H9 (cell line): Measurements from ENCODE around the gene DPF3. TPM values are rescaled to one million over a fixed set of nuclear protein-coding genes. Genes with fewer than 3 reads are reported as not detected.

Experiments
- DNase-seq: peaks from one replicate; pipeline ENCODE4 v3.0.0-alpha.2; 2017
- H2AFZ ChIP-seq: one replicate; pipeline ENCODE4 v1.6.1; 2013; ENCODE audit warnings: mild to moderate bottlenecking, low read length, control low read depth, moderate library complexity
- H2AK5ac ChIP-seq: 2 replicates; pipeline ENCODE4 v1.6.1; 2013; ENCODE audit warnings: low read length, control low read depth, mixed read lengths; ENCODE audit not compliant: insufficient read length
- H2BK120ac ChIP-seq: one replicate; pipeline ENCODE4 v1.6.1; 2013; ENCODE audit warnings: low read depth, mild to moderate bottlenecking, low read length, control low read depth, inconsistent platforms; ENCODE audit not compliant: poor library complexity, severe bottlenecking
- H2BK12ac ChIP-seq: 2 replicates; pipeline ENCODE4 v1.6.1; 2013; ENCODE audit warnings: low read length, control low read depth, mixed read lengths, low read depth; ENCODE audit not compliant: insufficient read length
- H2BK15ac ChIP-seq: 2 replicates; pipeline ENCODE4 v1.6.1; 2013; ENCODE audit warnings: low read depth, low read length, control low read depth
- H2BK20ac ChIP-seq: one replicate; pipeline ENCODE4 v1.6.1; 2013; ENCODE audit warnings: low read depth, mild to moderate bottlenecking, low read length, control low read depth, inconsistent platforms; ENCODE audit not compliant: poor library complexity, severe bottlenecking
- H2BK5ac ChIP-seq: 2 replicates; pipeline ENCODE4 v1.6.1; 2013; ENCODE audit warnings: low read length, control low read depth, mixed read lengths; ENCODE audit not compliant: insufficient read length
- H3K14ac ChIP-seq: 2 replicates; pipeline ENCODE4 v1.6.1; 2013; ENCODE audit warnings: low read length, control low read depth; ENCODE audit not compliant: insufficient read depth
- H3K18ac ChIP-seq: 2 replicates; pipeline ENCODE4 v1.6.1; 2013; ENCODE audit warnings: low read depth, mild to moderate bottlenecking, mixed read lengths, low read length, control low read depth; ENCODE audit not compliant: insufficient read length
- H3K23ac ChIP-seq: 2 replicates; pipeline ENCODE4 v1.6.1; 2013; ENCODE audit warnings: low read length, control low read depth, mixed read lengths, low read depth; ENCODE audit not compliant: insufficient read length
- H3K23me2 ChIP-seq: 2 replicates; pipeline ENCODE4 v1.6.1; 2013; ENCODE audit warnings: low read depth, mild to moderate bottlenecking, mixed read lengths, low read length, control low read depth; ENCODE audit not compliant: insufficient read length, poor library complexity, severe bottlenecking
- H3K27ac ChIP-seq: 2 replicates; pipeline ENCODE4 v1.5.1; 2013; ENCODE audit warnings: low read length, control low read depth, mixed read lengths, low read depth; ENCODE audit not compliant: insufficient read length
- H3K27me3 ChIP-seq: 2 replicates; pipeline ENCODE4 v1.6.1; 2013; ENCODE audit warnings: low read length, control low read depth, inconsistent platforms; ENCODE audit not compliant: insufficient read depth
- H3K4ac ChIP-seq: 2 replicates; pipeline ENCODE4 v1.6.1; 2013; ENCODE audit warnings: low read depth, mild to moderate bottlenecking, control low read depth, inconsistent platforms, low read length, moderate library complexity
- H3K4me1 ChIP-seq: 2 replicates; pipeline ENCODE4 v1.6.1; 2013; ENCODE audit warnings: low read length, control low read depth, inconsistent platforms; ENCODE audit not compliant: insufficient read depth
- H3K4me2 ChIP-seq: 2 replicates; pipeline ENCODE4 v1.6.1; 2013; ENCODE audit warnings: low read length, control low read depth, mixed read lengths; ENCODE audit not compliant: insufficient read length, insufficient read depth
- H3K56ac ChIP-seq: 2 replicates; pipeline ENCODE4 v1.6.1; 2013; ENCODE audit warnings: low read depth, mild to moderate bottlenecking, mixed read lengths, low read length, control low read depth; ENCODE audit not compliant: insufficient read length
- H3K79me1 ChIP-seq: 2 replicates; pipeline ENCODE4 v1.6.1; 2013; ENCODE audit warnings: low read depth, mild to moderate bottlenecking, moderate library complexity, low read length, control low read depth, inconsistent platforms; ENCODE audit not compliant: insufficient read depth, poor library complexity, severe bottlenecking
- H3K79me2 ChIP-seq: 2 replicates; pipeline ENCODE4 v1.6.1; 2013; ENCODE audit warnings: low read length, control low read depth, inconsistent platforms; ENCODE audit not compliant: insufficient read depth
- H3K9ac ChIP-seq: 2 replicates; pipeline ENCODE4 v1.6.1; 2013; ENCODE audit warnings: low read length, control low read depth, mixed read lengths; ENCODE audit not compliant: insufficient read length; ENCODE audit errors: extremely low read depth
- H3K9me3 ChIP-seq: one replicate; pipeline ENCODE4 v1.6.1; 2013; ENCODE audit warnings: low read depth, low read length, inconsistent platforms; ENCODE audit not compliant: control insufficient read depth
- H3T11ph ChIP-seq: one replicate; pipeline ENCODE4 v1.6.1; 2013; ENCODE audit warnings: mild to moderate bottlenecking, low read length, control low read depth, inconsistent platforms
- H4K20me1 ChIP-seq: one replicate; pipeline ENCODE4 v1.6.1; 2013; ENCODE audit not compliant: control insufficient read depth, insufficient read length, insufficient read depth
- H4K5ac ChIP-seq: 2 replicates; pipeline ENCODE4 v1.6.1; 2013; ENCODE audit warnings: low read depth, mild to moderate bottlenecking, mixed read lengths, low read length, control low read depth; ENCODE audit not compliant: insufficient read length
- H4K8ac ChIP-seq: replicated peaks from 2 replicates; pipeline ENCODE4 v1.6.1; 2013; ENCODE audit warnings: low read length, control low read depth, mixed read lengths, low read depth; ENCODE audit not compliant: insufficient read length
- H4K91ac ChIP-seq: 2 replicates; pipeline ENCODE4 v1.6.1; 2013; ENCODE audit warnings: low read depth, mild to moderate bottlenecking, moderate library complexity, mixed read lengths, low read length, control low read depth; ENCODE audit not compliant: insufficient read length
- H3K27ac Mint-ChIP-seq, 3 experiments: 2 replicates in 2 of 3; 3 replicates in 1 of 3; pipeline ENCODE4 v1.8.0; 2020 to 2021; ENCODE audit warnings: mixed read lengths in 3 of 3, mild to moderate bottlenecking in 1 of 3, moderate library complexity in 1 of 3
- H3K27me3 Mint-ChIP-seq: 2 replicates; pipeline ENCODE4 v1.8.0; 2021; ENCODE audit warnings: low read depth, mild to moderate bottlenecking, moderate library complexity, mixed read lengths
- H3K36me3 Mint-ChIP-seq, 3 experiments: 2 replicates in 2 of 3; 3 replicates in 1 of 3; pipeline ENCODE4 v1.8.0; 2020 to 2021; ENCODE audit warnings: low read depth in 3 of 3, mixed read lengths in 3 of 3; ENCODE audit not compliant: insufficient read depth in 1 of 3
- H3K4me1 Mint-ChIP-seq, 2 experiments: 2 replicates each; pipeline ENCODE4 v1.8.0; 2020; ENCODE audit warnings: mixed read lengths in 2 of 2
- H3K4me3 Mint-ChIP-seq, 2 experiments: 2 replicates in 1 of 2; 3 replicates in 1 of 2; pipeline ENCODE4 v1.8.0; 2020 to 2021; ENCODE audit warnings: mild to moderate bottlenecking in 2 of 2, mixed read lengths in 2 of 2, moderate library complexity in 1 of 2
- H3K9me3 Mint-ChIP-seq, 2 experiments: 2 replicates in 1 of 2; 3 replicates in 1 of 2; pipeline ENCODE4 v1.8.0; 2020; ENCODE audit warnings: mild to moderate bottlenecking in 2 of 2, mixed read lengths in 2 of 2, moderate library complexity in 1 of 2
- WGBS: extraction: QIAGEN DNeasy Blood & Tissue Kit; methylation state at CpG from one replicate; pipeline ENCODE4 v1.1.7; 2013; ENCODE audit warnings: missing lambda C conversion rate, low lambda C conversion rate, mixed read lengths; ENCODE audit not compliant: insufficient read length; ENCODE audit errors: extremely low coverage; 5-methylcytosine and 5-hydroxymethylcytosine counted together
- total RNA-seq: library from RNA; stranded (reverse); gene quantifications from 2 replicates; pipeline ENCODE4 v1.2.1, GENCODE V29; 2021
- TF ChIP-seq, protein P1 (sequence below): fragments of 200-600 bp; sonication (generic); conservative IDR thresholded peaks from 3 replicates; pipeline ENCODE4 v1.8.0; 2021; ENCODE audit warnings: antibody characterized with exemption, mild to moderate bottlenecking

The DPF3 gene
- total RNA-seq, 1 experiment from 2014 or later: not detected

DNA sequence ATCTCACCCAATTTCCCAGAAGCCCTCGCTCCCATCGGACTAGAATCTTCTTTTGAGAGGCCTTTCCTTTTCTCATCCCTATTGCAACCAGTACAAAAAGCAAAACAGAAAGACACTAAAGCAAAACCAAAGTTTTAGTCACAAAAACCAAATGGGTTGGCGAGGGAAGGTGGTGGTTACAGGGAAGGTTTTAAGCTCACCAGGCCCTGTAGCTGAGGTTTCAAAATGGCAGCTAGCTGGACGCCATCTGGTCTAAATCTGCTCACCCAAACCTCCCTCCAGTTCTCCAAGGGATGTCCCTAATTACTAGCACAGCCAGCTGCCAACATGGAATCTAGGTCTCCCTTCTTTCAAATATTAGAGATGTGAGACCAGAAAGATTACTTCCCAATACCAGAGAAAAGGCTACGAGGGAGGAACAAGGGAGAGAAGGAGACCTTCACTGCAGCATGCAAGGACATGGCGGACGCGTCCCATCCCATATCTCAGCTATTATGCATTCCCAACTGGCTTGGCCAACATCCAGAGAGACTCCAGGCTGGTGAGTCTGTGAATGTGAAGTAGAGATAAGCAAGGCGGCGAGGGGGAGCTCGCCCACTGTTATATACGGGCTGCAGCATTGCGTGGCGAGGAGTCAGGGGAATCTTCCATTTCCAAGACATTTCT lies 70.8 kb downstream of the DPF3 start:
- H3K36me3 Mint-ChIP-seq: peaks cover 0 to 7% (median 0%) of the 10 kb centered on the region in 3 experiments; a peak in 3 of 7 replicates
- H2BK5ac ChIP-seq: no peak overlapping the region
- peaks cover 7% of the 10 kb centered on the region for H3K27me3 Mint-ChIP-seq
- no peaks in the 10 kb centered on the region for H3K9me3 ChIP-seq
- H3K4me1 Mint-ChIP-seq: peaks cover 5 to 13% of the 10 kb centered on the region in 2 experiments; a peak in 3 of 4 replicates
- H3K9me3 Mint-ChIP-seq: peaks cover 6 to 11% of the 10 kb centered on the region in 2 experiments
- no peak overlapping the region for H2AFZ ChIP-seq
- no peak overlapping the region for H2BK12ac ChIP-seq
- H3K27ac ChIP-seq: no peak overlapping the region
- H3K14ac ChIP-seq: no peak overlapping the region
- H3K4me1 ChIP-seq: no peaks in the 10 kb centered on the region; the same call in 1 of the 2 replicates
- no peaks in the 10 kb centered on the region for H4K20me1 ChIP-seq
- H3K23me2 ChIP-seq: no peaks in the 10 kb centered on the region
- H2BK120ac ChIP-seq: no peak overlapping the region
- H3K4me2 ChIP-seq: no peak overlapping the region
- H3K79me1 ChIP-seq: no peaks in the 10 kb centered on the region
- no peak overlapping the region for H3K56ac ChIP-seq
- no CpG with 5 or more reads among the region's 14 CpGs for WGBS
- H4K8ac ChIP-seq: no peak overlapping the region
- no peak overlapping the region for H4K5ac ChIP-seq
- no peak overlapping the region for H3K4ac ChIP-seq
- H2BK15ac ChIP-seq: no peak overlapping the region
- H3K18ac ChIP-seq: no peak overlapping the region
- no peak overlapping the region for H3K23ac ChIP-seq
- no peak overlapping the region for H3K4me3 Mint-ChIP-seq
- no peaks in the 10 kb centered on the region for H3K27me3 ChIP-seq
- H3K79me2 ChIP-seq: no peaks in the 10 kb centered on the region
- no peak for DNase-seq
- H3K27ac Mint-ChIP-seq: no peak overlapping the region
- no peak overlapping the region for H3K9ac ChIP-seq
- TF ChIP-seq, protein P1, sequence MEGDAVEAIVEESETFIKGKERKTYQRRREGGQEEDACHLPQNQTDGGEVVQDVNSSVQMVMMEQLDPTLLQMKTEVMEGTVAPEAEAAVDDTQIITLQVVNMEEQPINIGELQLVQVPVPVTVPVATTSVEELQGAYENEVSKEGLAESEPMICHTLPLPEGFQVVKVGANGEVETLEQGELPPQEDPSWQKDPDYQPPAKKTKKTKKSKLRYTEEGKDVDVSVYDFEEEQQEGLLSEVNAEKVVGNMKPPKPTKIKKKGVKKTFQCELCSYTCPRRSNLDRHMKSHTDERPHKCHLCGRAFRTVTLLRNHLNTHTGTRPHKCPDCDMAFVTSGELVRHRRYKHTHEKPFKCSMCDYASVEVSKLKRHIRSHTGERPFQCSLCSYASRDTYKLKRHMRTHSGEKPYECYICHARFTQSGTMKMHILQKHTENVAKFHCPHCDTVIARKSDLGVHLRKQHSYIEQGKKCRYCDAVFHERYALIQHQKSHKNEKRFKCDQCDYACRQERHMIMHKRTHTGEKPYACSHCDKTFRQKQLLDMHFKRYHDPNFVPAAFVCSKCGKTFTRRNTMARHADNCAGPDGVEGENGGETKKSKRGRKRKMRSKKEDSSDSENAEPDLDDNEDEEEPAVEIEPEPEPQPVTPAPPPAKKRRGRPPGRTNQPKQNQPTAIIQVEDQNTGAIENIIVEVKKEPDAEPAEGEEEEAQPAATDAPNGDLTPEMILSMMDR: no peak
- no peak overlapping the region for H3T11ph ChIP-seq
- H4K91ac ChIP-seq: no peak overlapping the region
- no peak overlapping the region for H2BK20ac ChIP-seq
- H2AK5ac ChIP-seq: no peak overlapping the region
